22Rv1 (cell line): ENCODE measurements around the gene SH3GL1.

Experiments used
- H3K27ac ChIP-seq: fragments of 450-650 bp; 2 replicates; pipeline ENCODE4 v1.5.1; 2017
- ZFX ChIP-seq: fragments of 450-650 bp; IDR thresholded peaks from 2 replicates; pipeline ENCODE4 v1.6.1; 2017; ENCODE audit warnings: antibody characterized with exemption, borderline replicate concordance
- TF ChIP-seq, protein P1 (sequence below): fragments of 450-650 bp; IDR thresholded peaks from 2 replicates; pipeline ENCODE4 v1.5.1; 2017; ENCODE audit warnings: mild to moderate bottlenecking

SH3GL1 gene

GRCh38 chr19:4343370-4344307 is 56.7 kb downstream of the SH3GL1 start, which contains the start of gene MPND:
Gene MPND (plus strand): TSS chr19:4343562. CDS start chr19:4343594, 32 bp downstream.
- no peak for TF ChIP-seq ZFX
- TF ChIP-seq, protein P1, sequence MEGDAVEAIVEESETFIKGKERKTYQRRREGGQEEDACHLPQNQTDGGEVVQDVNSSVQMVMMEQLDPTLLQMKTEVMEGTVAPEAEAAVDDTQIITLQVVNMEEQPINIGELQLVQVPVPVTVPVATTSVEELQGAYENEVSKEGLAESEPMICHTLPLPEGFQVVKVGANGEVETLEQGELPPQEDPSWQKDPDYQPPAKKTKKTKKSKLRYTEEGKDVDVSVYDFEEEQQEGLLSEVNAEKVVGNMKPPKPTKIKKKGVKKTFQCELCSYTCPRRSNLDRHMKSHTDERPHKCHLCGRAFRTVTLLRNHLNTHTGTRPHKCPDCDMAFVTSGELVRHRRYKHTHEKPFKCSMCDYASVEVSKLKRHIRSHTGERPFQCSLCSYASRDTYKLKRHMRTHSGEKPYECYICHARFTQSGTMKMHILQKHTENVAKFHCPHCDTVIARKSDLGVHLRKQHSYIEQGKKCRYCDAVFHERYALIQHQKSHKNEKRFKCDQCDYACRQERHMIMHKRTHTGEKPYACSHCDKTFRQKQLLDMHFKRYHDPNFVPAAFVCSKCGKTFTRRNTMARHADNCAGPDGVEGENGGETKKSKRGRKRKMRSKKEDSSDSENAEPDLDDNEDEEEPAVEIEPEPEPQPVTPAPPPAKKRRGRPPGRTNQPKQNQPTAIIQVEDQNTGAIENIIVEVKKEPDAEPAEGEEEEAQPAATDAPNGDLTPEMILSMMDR: no peak
- H3K27ac ChIP-seq: peak within 1 kb of the TSS; percentile 95

GRCh38 chr19:4342615-4343369 is 57.6 kb downstream of the SH3GL1 start:
- TF ChIP-seq, protein P1: peak; percentile 63
- TF ChIP-seq ZFX: no peak
- H3K27ac ChIP-seq: peak overlapping the region; percentile 95

DNA sequence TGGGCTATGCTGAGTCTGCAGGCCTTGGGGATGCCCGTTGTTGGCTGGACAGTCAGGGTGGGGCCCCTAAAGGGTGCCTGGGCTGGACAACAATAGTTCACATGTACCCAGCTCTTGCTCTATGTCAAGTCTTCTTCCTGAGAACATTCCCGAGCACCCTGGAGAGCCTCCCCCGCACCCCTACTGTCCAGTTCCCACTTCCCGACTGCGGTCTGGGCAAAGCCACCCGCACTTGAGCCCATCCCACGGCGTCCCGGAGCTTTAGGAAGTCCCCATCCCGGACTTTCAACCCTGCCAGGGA is 58.1 kb downstream of the SH3GL1 start:
- H3K27ac ChIP-seq: peak overlapping the region; percentile 95
- TF ChIP-seq, protein P1: no peak
- TF ChIP-seq ZFX: no peak

DNA sequence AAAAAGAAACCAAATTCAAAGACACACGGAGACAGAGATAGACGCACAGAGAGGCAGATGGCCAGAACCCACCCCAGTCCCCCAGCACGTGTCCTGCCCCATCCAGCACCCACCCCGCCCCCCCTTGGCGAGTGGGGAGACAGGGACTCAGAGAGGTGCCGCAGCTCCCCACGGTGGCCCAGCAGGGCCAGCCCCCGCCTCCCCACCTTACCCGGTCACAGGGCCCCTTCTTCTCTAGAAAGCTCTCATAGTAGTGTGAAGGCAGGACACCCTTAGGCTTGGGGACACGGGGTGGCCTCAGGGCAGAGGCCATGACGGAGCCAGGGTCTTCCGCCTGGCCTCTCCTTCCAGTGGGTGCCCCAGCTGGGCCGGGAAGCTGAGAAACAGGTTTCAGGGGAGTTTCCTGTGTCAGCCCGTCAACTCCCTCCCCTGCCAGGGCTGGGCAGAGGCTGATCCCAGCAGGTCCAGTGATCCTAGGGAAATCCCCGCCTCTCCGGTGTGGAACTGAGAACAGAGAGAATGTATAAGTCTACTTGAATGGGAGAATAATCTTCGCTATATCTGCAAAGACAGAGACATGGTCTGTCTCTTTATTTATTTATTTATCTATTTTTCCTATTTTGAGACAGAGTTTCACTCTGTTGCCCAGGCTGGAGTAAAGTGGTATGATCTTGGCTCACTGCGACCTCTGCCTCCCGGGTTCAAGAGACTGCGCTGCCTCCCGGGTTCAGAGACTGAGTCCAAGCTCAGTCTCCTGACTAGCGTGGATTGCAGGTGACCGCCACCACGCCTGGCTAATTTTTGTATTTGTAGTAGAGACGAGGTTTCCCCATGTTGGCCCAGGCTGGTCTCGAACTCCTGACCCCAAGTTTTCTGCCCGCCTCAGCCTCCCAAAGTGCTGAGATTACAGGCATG is 61.6 kb downstream of the SH3GL1 start, which contains the start of gene STAP2:
Gene STAP2, minus strand, starts transcription at position 387 of the 915 bp plus-strand sequence. Its CDS starts 74 bp downstream, at position 313.
- H3K27ac ChIP-seq: peak within 1 kb of the TSS; percentile 71
- no peak for TF ChIP-seq ZFX
- TF ChIP-seq, protein P1: no peak

DNA sequence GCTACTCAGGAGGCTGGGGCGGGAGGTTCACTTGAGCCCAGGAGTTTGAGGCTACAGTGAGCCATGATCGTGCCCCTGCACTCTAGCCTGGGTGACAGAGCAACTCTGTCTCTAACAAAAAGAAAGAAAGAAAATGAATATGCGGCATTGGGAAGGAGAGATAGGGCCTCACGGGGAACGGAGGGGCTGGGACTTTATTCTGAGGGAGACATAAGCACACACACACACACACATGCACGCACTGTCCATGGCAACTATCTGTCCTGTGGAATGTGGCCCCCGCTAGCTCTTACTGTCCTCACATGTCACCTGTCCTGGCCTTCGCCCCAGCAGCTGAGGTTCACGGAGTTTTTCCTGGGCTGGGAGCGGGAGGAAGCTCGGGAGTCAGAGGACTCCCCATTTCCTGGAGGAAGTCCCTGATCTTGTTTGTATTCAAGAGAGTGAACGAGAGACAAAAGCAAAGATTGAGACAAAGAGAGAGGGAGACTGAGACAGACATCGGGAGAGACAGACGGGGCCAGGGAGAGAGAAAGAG is 62.4 kb downstream of the SH3GL1 start:
- peak overlapping the region; percentile 71 for H3K27ac ChIP-seq

More for the DNA sequence above, 62.4 kb downstream of the SH3GL1 start:
- no peak for TF ChIP-seq ZFX
- TF ChIP-seq, protein P1: no peak
